ENCODE results near the gene EPHB1.

EPHB1 gene

GRCh38 chr3:134794950-134795745 is at the start of gene EPHB1:
Gene EPHB1, plus strand, starts transcription at chr3:134795260.
- Mint-ChIP-seq H3K27ac (peak within 1 kb of the TSS; percentile 81), H3K9me3 (peaks cover 5% of the 10 kb centered on the region), H3K36me3 (peaks cover 5% of the 10 kb centered on the region), H3K4me3 (peak within 1 kb of the TSS; percentile 83), H3K27me3 (peaks cover 57% of the 10 kb centered on the region), H3K4me1 (peaks cover 38% of the 10 kb centered on the region)
- peak; percentile 83 for ATAC-seq

GRCh38 chr3:134748698-134749097 is 46.4 kb upstream of the EPHB1 start:
- no peak for ATAC-seq
- Mint-ChIP-seq H3K4me1 (no peaks in the 10 kb centered on the region), H3K27me3 (peaks cover 26% of the 10 kb centered on the region), H3K4me3 (no peak overlapping the region), H3K36me3 (no peaks in the 10 kb centered on the region), H3K27ac (no peak overlapping the region), H3K9me3 (no peaks in the 10 kb centered on the region)

- peaks cover 26% of the 10 kb centered on the region for H3K27me3 Mint-ChIP-seq
- no peak for ATAC-seq
These were observed 45.9 kb upstream of the EPHB1 start for GRCh38 chr3:134749174-134749573.

GRCh38 chr3:134749802-134750553 is 45.1 kb upstream of the EPHB1 start:
- Mint-ChIP-seq H3K4me1 (no peaks in the 10 kb centered on the region), H3K27me3 (peaks cover 26% of the 10 kb centered on the region), H3K36me3 (no peaks in the 10 kb centered on the region), H3K27ac (no peak overlapping the region), H3K4me3 (no peak overlapping the region), H3K9me3 (no peaks in the 10 kb centered on the region)
- peak; percentile 41 for ATAC-seq

More at GRCh38 chr3:134749174-134749573, 45.9 kb upstream of the EPHB1 start:
- no peaks in the 10 kb centered on the region for H3K36me3 Mint-ChIP-seq
- H3K4me1 Mint-ChIP-seq: no peaks in the 10 kb centered on the region
- H3K4me3 Mint-ChIP-seq: no peak overlapping the region
- H3K27ac Mint-ChIP-seq: no peak overlapping the region
- no peaks in the 10 kb centered on the region for H3K9me3 Mint-ChIP-seq

GRCh38 chr3:134751831-134752230 is 43.2 kb upstream of the EPHB1 start:
- H3K9me3 Mint-ChIP-seq: no peaks in the 10 kb centered on the region
- ATAC-seq: no peak
- no peaks in the 10 kb centered on the region for H3K36me3 Mint-ChIP-seq
- H3K4me3 Mint-ChIP-seq: no peak overlapping the region
- H3K4me1 Mint-ChIP-seq: no peaks in the 10 kb centered on the region
- peaks cover 26% of the 10 kb centered on the region for H3K27me3 Mint-ChIP-seq
- H3K27ac Mint-ChIP-seq: no peak overlapping the region

- Mint-ChIP-seq H3K36me3 (no peaks in the 10 kb centered on the region), H3K27ac (no peak overlapping the region), H3K4me1 (no peaks in the 10 kb centered on the region)
These were observed 42.1 kb upstream of the EPHB1 start for GRCh38 chr3:134752761-134753461.

GRCh38 chr3:134753999-134754742 is 40.9 kb upstream of the EPHB1 start:
- H3K27me3 Mint-ChIP-seq: peaks cover 31% of the 10 kb centered on the region
- no peak for ATAC-seq
- no peak overlapping the region for H3K4me3 Mint-ChIP-seq
- no peak overlapping the region for H3K27ac Mint-ChIP-seq
- no peaks in the 10 kb centered on the region for H3K36me3 Mint-ChIP-seq
- no peaks in the 10 kb centered on the region for H3K9me3 Mint-ChIP-seq
- no peaks in the 10 kb centered on the region for H3K4me1 Mint-ChIP-seq

More at GRCh38 chr3:134752761-134753461, 42.1 kb upstream of the EPHB1 start:
- Mint-ChIP-seq H3K9me3 (no peaks in the 10 kb centered on the region), H3K4me3 (no peak overlapping the region), H3K27me3 (peaks cover 31% of the 10 kb centered on the region)
- no peak for ATAC-seq

GRCh38 chr3:134754768-134755559 is 40.1 kb upstream of the EPHB1 start:
- Mint-ChIP-seq H3K4me1 (no peaks in the 10 kb centered on the region), H3K27me3 (peaks cover 31% of the 10 kb centered on the region), H3K27ac (no peak overlapping the region), H3K36me3 (no peaks in the 10 kb centered on the region), H3K9me3 (no peaks in the 10 kb centered on the region), H3K4me3 (no peak overlapping the region)
- no peak for ATAC-seq

GRCh38 chr3:134755821-134756220 is 39.2 kb upstream of the EPHB1 start:
- no peaks in the 10 kb centered on the region for H3K9me3 Mint-ChIP-seq
- H3K36me3 Mint-ChIP-seq: no peaks in the 10 kb centered on the region
- no peak for ATAC-seq
- H3K27me3 Mint-ChIP-seq: peaks cover 31% of the 10 kb centered on the region
- no peak overlapping the region for H3K4me3 Mint-ChIP-seq
- H3K27ac Mint-ChIP-seq: no peak overlapping the region
- H3K4me1 Mint-ChIP-seq: no peaks in the 10 kb centered on the region

- Mint-ChIP-seq H3K27me3 (peaks cover 15% of the 10 kb centered on the region), H3K4me1 (no peaks in the 10 kb centered on the region), H3K9me3 (no peaks in the 10 kb centered on the region), H3K36me3 (no peaks in the 10 kb centered on the region), H3K4me3 (no peak overlapping the region), H3K27ac (no peak overlapping the region)
- ATAC-seq: no peak
These were observed 37.5 kb upstream of the EPHB1 start for GRCh38 chr3:134757549-134758069.

GRCh38 chr3:134761213-134761612 is 33.8 kb upstream of the EPHB1 start:
- H3K27ac Mint-ChIP-seq: no peak overlapping the region
- H3K4me1 Mint-ChIP-seq: no peaks in the 10 kb centered on the region
- H3K9me3 Mint-ChIP-seq: no peaks in the 10 kb centered on the region
- H3K27me3 Mint-ChIP-seq: peaks cover 5% of the 10 kb centered on the region
- no peak for ATAC-seq
- H3K4me3 Mint-ChIP-seq: no peak overlapping the region
- H3K36me3 Mint-ChIP-seq: no peaks in the 10 kb centered on the region

- Mint-ChIP-seq H3K4me1 (no peaks in the 10 kb centered on the region), H3K36me3 (no peaks in the 10 kb centered on the region), H3K9me3 (no peaks in the 10 kb centered on the region), H3K27me3 (peaks cover 5% of the 10 kb centered on the region), H3K27ac (no peak overlapping the region), H3K4me3 (no peak overlapping the region)
- ATAC-seq: no peak
These were observed 33.0 kb upstream of the EPHB1 start for GRCh38 chr3:134762016-134762415.

- Mint-ChIP-seq H3K4me1 (no peaks in the 10 kb centered on the region), H3K27me3 (no peaks in the 10 kb centered on the region), H3K4me3 (no peak overlapping the region), H3K36me3 (no peaks in the 10 kb centered on the region), H3K9me3 (no peaks in the 10 kb centered on the region), H3K27ac (no peak overlapping the region)
- no peak for ATAC-seq
These were observed 29.6 kb upstream of the EPHB1 start for GRCh38 chr3:134765468-134765867.

- Mint-ChIP-seq H3K9me3 (no peaks in the 10 kb centered on the region), H3K36me3 (no peaks in the 10 kb centered on the region), H3K27ac (no peak overlapping the region), H3K4me3 (no peak overlapping the region), H3K4me1 (no peaks in the 10 kb centered on the region), H3K27me3 (no peaks in the 10 kb centered on the region)
- ATAC-seq: peak; percentile 17
These were observed 28.8 kb upstream of the EPHB1 start for GRCh38 chr3:134766290-134766689.

All from stimulated activated memory B cell treated with anti-CD40 and anti-IgM and Interleukin-4, amounts not matched to agents 10 μg/mL and 1 μg/mL and 100 μg/mL, for 72 hours (primary cell).